Karpas-422 (cell line): Measurements from ENCODE around the gene SEC16A. TPM values are rescaled to one million over a fixed set of nuclear protein-coding genes. Genes with fewer than 3 reads are reported as not detected.

Experiments
- DNase-seq: peaks from one replicate; pipeline ENCODE4 v3.0.0-alpha.2; 2015
- H2AFZ ChIP-seq: fragments of 200-600 bp; sonication (generic); 2 replicates; pipeline ENCODE4 v1.6.1; 2014; ENCODE audit warnings: antibody characterized with exemption, low read length, mixed read lengths
- H3K27ac ChIP-seq: fragments of 200-600 bp; sonication (generic); 2 replicates; pipeline ENCODE4 v1.5.1; 2014; ENCODE audit warnings: mild to moderate bottlenecking, low read length, moderate library complexity
- H3K27me3 ChIP-seq: fragments of 200-600 bp; sonication (generic); 2 replicates; pipeline ENCODE4 v1.6.1; 2014; ENCODE audit warnings: low read length, mixed read lengths
- H3K36me3 ChIP-seq: fragments of 200-600 bp; sonication (generic); 2 replicates; pipeline ENCODE4 v1.6.1; 2014; ENCODE audit warnings: low read length, mixed read lengths; ENCODE audit not compliant: insufficient read depth
- H3K4me1 ChIP-seq: fragments of 200-600 bp; sonication (generic); 2 replicates; pipeline ENCODE4 v1.6.1; 2014; ENCODE audit warnings: mild to moderate bottlenecking, low read length, mixed read lengths
- H3K4me2 ChIP-seq: fragments of 200-600 bp; sonication (generic); 2 replicates; pipeline ENCODE4 v1.6.1; 2014; ENCODE audit warnings: low read length, low read depth, mild to moderate bottlenecking; ENCODE audit not compliant: poor library complexity, severe bottlenecking
- H3K4me3 ChIP-seq: fragments of 200-600 bp; sonication (generic); 2 replicates; pipeline ENCODE4 v1.5.1; 2014; ENCODE audit warnings: mild to moderate bottlenecking, antibody characterized with exemption, low read length, mixed read lengths
- H3K79me2 ChIP-seq: fragments of 200-600 bp; sonication (generic); 2 replicates; pipeline ENCODE4 v1.6.1; 2014; ENCODE audit warnings: mild to moderate bottlenecking, low read length, mixed read lengths
- H3K9ac ChIP-seq: fragments of 200-600 bp; sonication (generic); 2 replicates; pipeline ENCODE4 v1.6.0; 2014; ENCODE audit warnings: low read length
- H3K9me2 ChIP-seq: fragments of 200-600 bp; sonication (generic), shearing (Covaris generic); replicated peaks from 2 replicates; pipeline ENCODE4 v1.6.0; 2014; ENCODE audit warnings: mild to moderate bottlenecking, low read length, moderate library complexity; ENCODE audit not compliant: insufficient read depth
- H3K9me3 ChIP-seq: fragments of 300-700, 200-600 bp; sonication (generic); 2 replicates; pipeline ENCODE4 v1.6.1; 2014; ENCODE audit warnings: low read length, mixed read lengths
- H4K20me1 ChIP-seq: fragments of 200-600 bp; sonication (generic); 2 replicates; pipeline ENCODE4 v1.6.1; 2014; ENCODE audit warnings: mild to moderate bottlenecking, antibody characterized with exemption, low read length, low read depth; ENCODE audit not compliant: insufficient read depth
- total RNA-seq: library from RNA; depleted of rRNA; stranded (reverse); fragments of >200 nt; shearing (Covaris generic); gene quantifications from 2 replicates; pipeline ENCODE4 v1.2.3, GENCODE V29; 2014; ENCODE audit warnings: low replicate concordance

The SEC16A gene
- total RNA-seq, 1 experiment from 2014 or later, result 21.5 TPM

DNA sequence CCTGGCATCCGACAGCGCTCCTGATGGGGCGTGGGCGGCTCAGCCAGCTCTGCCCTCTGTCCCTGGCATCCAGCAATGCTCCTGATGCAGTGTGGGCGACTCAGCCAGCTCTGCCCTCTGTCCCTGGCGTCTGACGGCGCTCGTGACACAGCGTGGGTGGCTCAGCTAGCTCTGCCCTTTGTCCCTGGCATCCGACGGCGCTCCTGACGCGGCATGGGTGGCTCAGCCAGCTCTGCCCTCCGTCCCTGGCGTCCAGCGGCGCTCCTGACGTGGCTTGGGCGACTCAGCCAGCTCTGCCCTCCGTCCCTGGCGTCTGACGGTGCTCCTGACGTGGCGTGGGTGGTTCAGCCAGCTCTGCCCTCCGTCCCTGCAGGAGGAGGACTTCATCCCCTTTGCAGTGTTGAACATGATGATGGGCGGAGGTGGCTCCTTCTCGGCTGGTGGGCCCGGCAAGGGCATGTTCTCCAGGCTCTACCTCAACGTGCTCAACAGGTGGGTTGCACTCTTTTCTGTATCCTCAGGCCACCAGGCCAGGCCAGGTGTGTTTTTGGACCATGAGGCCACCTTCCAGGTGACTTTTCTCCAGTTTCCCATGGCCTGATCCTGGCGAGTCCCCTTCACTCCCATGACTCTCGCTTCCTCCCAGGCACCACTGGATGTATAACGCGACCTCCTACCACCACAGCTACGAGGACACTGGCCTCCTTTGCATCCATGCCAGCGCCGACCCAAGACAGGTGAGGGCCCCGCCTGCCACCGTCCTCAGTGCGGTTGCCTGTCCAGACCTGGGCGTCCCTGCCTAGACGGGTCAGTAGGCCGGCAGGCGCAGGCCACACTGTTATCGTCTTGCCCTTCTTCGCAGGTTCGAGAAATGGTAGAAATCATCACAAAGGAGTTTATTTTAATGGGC is 64.4 kb downstream of the SEC16A start:
- no peak for DNase-seq
- no peaks in the 10 kb centered on the region for H4K20me1 ChIP-seq
- no peaks in the 10 kb centered on the region for H3K27me3 ChIP-seq
- H3K9me3 ChIP-seq, result no peaks in the 10 kb centered on the region
- no peak overlapping the region for H3K4me2 ChIP-seq
- H3K36me3 ChIP-seq, result peaks cover 11% of the 10 kb centered on the region; the same call in 1 of the 2 replicates
- H2AFZ ChIP-seq, result no peak overlapping the region
- no peaks in the 10 kb centered on the region for H3K9me2 ChIP-seq
- H3K9ac ChIP-seq, result no peak overlapping the region
- no peak overlapping the region for H3K27ac ChIP-seq
- H3K4me3 ChIP-seq, result no peak overlapping the region
- no peaks in the 10 kb centered on the region for H3K4me1 ChIP-seq
- peaks cover 6% of the 10 kb centered on the region; the same call in 1 of the 2 replicates for H3K79me2 ChIP-seq

DNA sequence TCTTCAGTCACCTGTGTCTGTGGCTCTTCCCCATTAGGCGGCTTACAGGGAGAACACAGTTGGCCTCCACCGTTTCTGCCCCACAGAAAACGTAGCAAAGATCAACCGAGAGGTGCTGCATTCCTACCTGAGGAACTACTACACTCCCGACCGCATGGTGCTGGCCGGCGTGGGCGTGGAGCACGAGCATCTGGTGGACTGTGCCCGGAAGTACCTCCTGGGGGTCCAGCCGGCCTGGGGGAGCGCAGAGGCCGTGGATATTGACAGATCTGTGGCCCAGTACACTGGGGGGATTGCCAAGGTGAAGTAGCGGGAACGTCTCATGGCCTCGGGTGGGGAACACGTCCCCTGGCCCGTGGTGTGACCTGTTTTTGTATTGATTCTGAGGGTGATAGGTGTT is 65.9 kb downstream of the SEC16A start:
- H3K79me2 ChIP-seq, result peaks cover 21% of the 10 kb centered on the region
- no peak overlapping the region for H3K4me2 ChIP-seq
- no peak overlapping the region for H3K9ac ChIP-seq
- H3K27me3 ChIP-seq, result no peaks in the 10 kb centered on the region
- DNase-seq, result no peak
- peaks cover 22% of the 10 kb centered on the region; the same call in 1 of the 2 replicates for H3K36me3 ChIP-seq
- peaks cover 4% of the 10 kb centered on the region for H3K4me1 ChIP-seq
- H4K20me1 ChIP-seq, result peaks cover 5% of the 10 kb centered on the region; the same call in 1 of the 2 replicates
- H2AFZ ChIP-seq, result no peak overlapping the region
- no peak overlapping the region for H3K27ac ChIP-seq
- no peaks in the 10 kb centered on the region for H3K9me3 ChIP-seq
- no peaks in the 10 kb centered on the region for H3K9me2 ChIP-seq
- H3K4me3 ChIP-seq, result no peak overlapping the region

DNA sequence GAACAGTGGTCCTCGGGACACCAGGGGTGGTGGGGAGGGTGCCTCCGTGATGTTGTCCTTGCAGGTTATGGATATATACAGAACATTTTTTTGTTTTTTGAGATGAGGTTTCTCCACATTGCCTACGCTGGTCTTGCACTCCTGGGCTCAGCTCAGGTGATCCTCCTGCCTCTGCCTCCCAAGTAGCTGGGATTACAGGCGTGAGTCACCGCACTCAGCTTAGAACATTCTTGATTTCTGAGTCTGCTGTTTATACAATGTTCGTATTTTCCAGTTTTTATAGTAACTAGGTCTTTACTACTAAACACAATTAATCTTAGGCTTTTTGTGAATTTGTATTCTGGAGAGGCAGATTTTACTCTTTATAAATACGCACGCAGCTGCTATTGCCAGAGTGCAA is 66.4 kb downstream of the SEC16A start:
- Histone ChIP-seq H3K36me3 (peaks cover 24% of the 10 kb centered on the region; the same call in 1 of the 2 replicates), H3K9ac (no peak overlapping the region), H3K9me3 (no peaks in the 10 kb centered on the region), H3K9me2 (no peaks in the 10 kb centered on the region), H3K27ac (no peak overlapping the region), H3K79me2 (peaks cover 26% of the 10 kb centered on the region), H3K4me3 (no peak overlapping the region), H3K4me2 (no peak overlapping the region), H3K27me3 (no peaks in the 10 kb centered on the region), H3K4me1 (peaks cover 9% of the 10 kb centered on the region), H4K20me1 (peaks cover 9% of the 10 kb centered on the region; the same call in 1 of the 2 replicates), H2AFZ (no peak overlapping the region)
- DNase-seq, result no peak

DNA sequence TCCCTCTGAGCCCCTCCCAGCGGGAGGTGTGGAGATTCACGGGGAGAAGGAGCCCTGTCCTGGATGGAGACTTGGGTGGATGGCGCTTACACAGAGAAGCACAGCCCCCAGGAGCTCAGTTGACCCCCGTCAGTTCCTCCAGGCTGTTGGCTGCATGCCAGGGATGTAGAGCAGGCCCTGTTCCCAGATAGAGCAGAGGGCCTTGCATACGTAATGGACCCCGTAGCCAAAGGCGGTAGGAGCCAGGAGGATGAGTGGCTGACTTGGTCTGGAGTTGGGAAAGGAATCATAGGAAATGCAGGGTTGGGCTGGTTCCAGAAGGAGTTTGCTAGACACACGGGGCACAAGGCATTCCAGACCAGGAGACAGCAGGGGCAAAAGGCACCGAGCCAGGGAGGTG is 69.9 kb downstream of the SEC16A start:
- Histone ChIP-seq H3K36me3 (peaks cover 25% of the 10 kb centered on the region; the same call in 1 of the 2 replicates), H3K9ac (no peak overlapping the region), H3K4me2 (no peak overlapping the region)

DNA sequence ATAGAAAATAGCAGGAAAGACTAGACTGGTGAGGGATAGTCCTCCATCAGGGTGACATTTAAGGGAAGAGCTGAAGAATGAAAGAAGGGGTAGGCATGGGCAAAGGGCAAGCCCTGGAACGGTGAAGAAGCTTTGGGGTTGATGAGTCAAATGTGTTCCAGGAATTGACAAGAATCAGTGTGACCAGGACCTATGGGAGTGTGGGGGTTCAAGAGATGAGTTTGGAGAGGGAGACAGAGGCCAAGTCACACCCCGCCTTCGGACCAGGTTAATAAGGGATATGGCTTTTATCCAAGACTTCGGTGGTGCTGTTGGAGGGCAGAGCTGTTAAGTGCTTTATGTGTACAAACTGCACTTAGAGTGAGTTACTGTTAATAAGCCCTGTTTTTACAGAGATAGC is 71.5 kb downstream of the SEC16A start:
- peaks cover 32% of the 10 kb centered on the region; the same call in 1 of the 2 replicates for H3K36me3 ChIP-seq
- peaks cover 14% of the 10 kb centered on the region; the same call in 1 of the 2 replicates for H4K20me1 ChIP-seq

More for the DNA sequence above, 69.9 kb downstream of the SEC16A start:
- Histone ChIP-seq H3K9me3 (no peaks in the 10 kb centered on the region), H3K9me2 (no peaks in the 10 kb centered on the region), H3K79me2 (peaks cover 54% of the 10 kb centered on the region), H3K4me3 (no peak overlapping the region), H3K27ac (no peak overlapping the region), H2AFZ (no peak overlapping the region), H3K4me1 (peaks cover 29% of the 10 kb centered on the region), H3K27me3 (no peaks in the 10 kb centered on the region), H4K20me1 (peaks cover 14% of the 10 kb centered on the region; the same call in 1 of the 2 replicates)
- DNase-seq, result no peak

DNA sequence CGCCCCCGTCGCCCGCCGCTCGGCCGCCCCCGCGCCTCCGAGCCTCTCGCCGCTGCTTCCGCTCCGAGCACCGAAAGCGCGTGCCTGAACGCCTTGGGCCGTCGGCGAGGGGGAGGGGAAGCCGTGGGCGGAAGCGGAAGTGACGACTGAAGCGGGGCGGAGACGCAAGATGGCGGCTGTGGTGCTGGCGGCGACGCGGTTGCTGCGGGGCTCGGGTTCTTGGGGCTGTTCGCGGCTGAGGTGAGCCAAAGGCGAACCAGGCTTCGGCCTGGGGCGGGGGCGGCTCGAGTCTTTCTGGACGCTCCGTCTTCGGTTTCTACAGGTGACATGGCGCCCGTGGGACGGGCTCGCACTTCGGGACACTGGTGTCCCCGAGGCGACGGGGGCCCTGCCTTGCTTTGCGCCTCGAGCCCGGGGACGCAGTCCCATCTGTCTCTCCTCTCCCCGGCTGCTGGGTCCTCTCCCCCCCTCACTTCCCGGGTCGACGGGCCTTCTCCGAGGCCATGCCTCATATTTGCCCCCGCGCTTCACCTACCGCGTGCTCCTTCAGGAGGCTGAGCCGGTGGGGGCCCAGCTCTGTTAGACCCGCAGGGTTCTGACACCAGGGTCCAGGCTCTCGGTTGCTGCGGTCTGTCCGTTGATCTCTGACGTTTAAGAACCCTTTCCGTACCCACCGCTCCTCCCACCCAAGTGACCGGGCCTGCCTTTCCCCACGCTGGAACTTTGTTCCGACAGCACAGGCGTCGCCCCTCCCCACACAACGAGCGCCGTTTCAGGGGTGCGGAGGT is 72.1 kb downstream of the SEC16A start, which contains the start of the genes ENTR1 and PMPCA:
Gene ENTR1, minus strand, starts transcription at position 115 of the 788 bp plus-strand sequence. CDS start 217 bp downstream, outside the sequence.
Gene PMPCA, plus strand, starts transcription at position 159 of the 788 bp plus-strand sequence. Its CDS starts 11 bp downstream, at position 170.
- no peaks in the 10 kb centered on the region for H3K27me3 ChIP-seq
- H3K4me1 ChIP-seq, result peaks cover 29% of the 10 kb centered on the region
- no peaks in the 10 kb centered on the region for H3K9me2 ChIP-seq
- H3K4me2 ChIP-seq, result peak within 1 kb of the TSS; percentile 93
- peaks cover 29% of the 10 kb centered on the region; the same call in 1 of the 2 replicates for H3K36me3 ChIP-seq
- peak within 1 kb of the TSS; percentile 94 for H3K9ac ChIP-seq
- no peaks in the 10 kb centered on the region for H3K9me3 ChIP-seq
- H3K27ac ChIP-seq, result peak within 1 kb of the TSS; percentile 69
- peaks cover 14% of the 10 kb centered on the region; the same call in 1 of the 2 replicates for H4K20me1 ChIP-seq
- peak; percentile 98 for DNase-seq
- H3K4me3 ChIP-seq, result peak within 1 kb of the TSS; percentile 90
- H3K79me2 ChIP-seq, result peaks cover 59% of the 10 kb centered on the region
- H2AFZ ChIP-seq, result no peak within 1 kb of the TSS

More for the DNA sequence above, 71.5 kb downstream of the SEC16A start:
- H3K27me3 ChIP-seq, result no peaks in the 10 kb centered on the region
- peak overlapping the region; percentile 93 for H3K4me2 ChIP-seq
- H3K79me2 ChIP-seq, result peaks cover 59% of the 10 kb centered on the region
- H3K27ac ChIP-seq, result peak overlapping the region; percentile 5; the same call in 1 of the 2 replicates
- DNase-seq, result no peak
- peak overlapping the region; percentile 94 for H3K9ac ChIP-seq
- no peak overlapping the region for H2AFZ ChIP-seq
- H3K4me3 ChIP-seq, result peak overlapping the region; percentile 90
- H3K9me3 ChIP-seq, result no peaks in the 10 kb centered on the region
- H3K4me1 ChIP-seq, result peaks cover 29% of the 10 kb centered on the region
- H3K9me2 ChIP-seq, result no peaks in the 10 kb centered on the region

DNA sequence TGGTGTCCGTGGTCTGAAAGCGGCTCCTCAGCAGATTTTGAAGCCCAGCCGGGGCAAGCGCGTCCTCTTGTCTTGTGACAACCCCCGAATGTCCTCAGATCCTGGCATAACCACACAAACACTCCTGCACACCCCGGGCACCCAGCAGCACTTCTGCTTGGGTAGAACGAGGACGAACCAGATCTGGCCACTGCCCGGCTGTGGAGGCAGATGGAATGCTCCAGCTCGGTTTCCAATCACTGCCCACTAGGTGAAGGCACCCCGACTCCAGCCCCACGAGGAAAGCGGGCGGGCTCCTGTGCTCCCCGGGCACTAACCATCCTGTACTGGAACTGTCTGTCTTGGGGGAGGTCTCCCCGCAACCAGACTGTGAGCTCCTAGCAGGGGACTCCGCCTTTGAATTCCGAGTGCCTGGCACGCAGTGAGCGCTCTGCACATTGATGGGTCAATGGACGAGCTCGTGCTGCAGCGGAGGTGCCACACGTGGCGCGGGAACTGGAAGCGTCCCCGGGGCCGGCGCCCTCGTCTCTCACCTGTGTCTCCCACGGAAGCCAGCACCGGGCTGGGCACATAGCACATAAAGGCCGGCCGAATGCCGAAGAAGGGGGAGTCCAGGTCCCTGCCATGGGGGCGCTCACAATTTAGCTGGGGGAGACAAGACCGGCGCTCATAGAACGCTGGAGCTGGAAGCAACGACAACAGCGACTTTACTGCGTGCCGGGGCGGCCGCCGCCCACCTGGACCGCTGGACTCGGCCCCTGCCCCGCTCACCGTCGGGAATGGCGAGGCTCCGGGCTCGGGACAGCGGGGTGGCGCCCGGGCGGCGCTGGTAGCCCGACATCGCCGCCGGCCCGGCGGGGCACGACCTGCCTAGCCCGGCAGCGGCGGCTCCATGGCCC is 73.0 kb downstream of the SEC16A start:
- H3K4me3 ChIP-seq, result peak overlapping the region; percentile 80
- peaks cover 32% of the 10 kb centered on the region; the same call in 1 of the 2 replicates for H3K36me3 ChIP-seq
- H4K20me1 ChIP-seq, result peaks cover 14% of the 10 kb centered on the region; the same call in 1 of the 2 replicates
- H3K27ac ChIP-seq, result peak overlapping the region; percentile 69
- DNase-seq, result peak; percentile 74
- peaks cover 59% of the 10 kb centered on the region for H3K79me2 ChIP-seq
- H3K9me2 ChIP-seq, result no peaks in the 10 kb centered on the region
- H3K27me3 ChIP-seq, result no peaks in the 10 kb centered on the region
- no peak overlapping the region for H2AFZ ChIP-seq
- H3K4me1 ChIP-seq, result peaks cover 29% of the 10 kb centered on the region
- no peaks in the 10 kb centered on the region for H3K9me3 ChIP-seq
- H3K4me2 ChIP-seq, result peak overlapping the region; percentile 63
- peak overlapping the region; percentile 94 for H3K9ac ChIP-seq
